HTR-8/SVneo (cell line): Measurements from ENCODE around the gene FAIM2.
A peak's percentile ranks its signal among the peaks of the same experiment; 100 is the strongest.

Experiments used
- DNase-seq: peaks from one replicate; pipeline ENCODE4 v3.0.0; 2011; ENCODE audit warnings: low spot score, mixed read lengths; ENCODE audit not compliant: insufficient read length
- FAIRE-seq: peaks from 2 replicates; lab custom pipeline; 2011; peaks lifted over from hg19 to GRCh38; lab: Jason Lieb, UNC

Gene FAIM2

GRCh38 chr12:49832836-49833421, 70.8 kb downstream of the FAIM2 start:
- DNase-seq (no peak), FAIRE-seq (no peak)

GRCh38 chr12:49831717-49832116, 72.0 kb downstream of the FAIM2 start:
- no peak for FAIRE-seq
- DNase-seq = no peak

- peak; percentile 93 for FAIRE-seq
Observed at GRCh38 chr12:49828133-49829091, 75.3 kb downstream of the FAIM2 start, which contains the start of gene NCKAP5L. Gene NCKAP5L, minus strand, starts transcription at chr12:49828413. Its CDS starts 24,369 bp downstream, at chr12:49804044.

GRCh38 chr12:49827401-49828099, 76.2 kb downstream of the FAIM2 start:
- FAIRE-seq (peak; percentile 75), DNase-seq (peak; percentile 86)

More at GRCh38 chr12:49828133-49829091, 75.3 kb downstream of the FAIM2 start, which contains the start of gene NCKAP5L:
- peak; percentile 96 for DNase-seq

GRCh38 chr12:49827051-49827400, 76.7 kb downstream of the FAIM2 start:
- DNase-seq (no peak), FAIRE-seq (no peak)

GRCh38 chr12:49825971-49826421, 77.7 kb downstream of the FAIM2 start:
- DNase-seq (no peak), FAIRE-seq (no peak)

GRCh38 chr12:49825360-49825970, 78.2 kb downstream of the FAIM2 start:
- FAIRE-seq = no peak
- no peak for DNase-seq

- no peak for FAIRE-seq
- no peak for DNase-seq
Observed at GRCh38 chr12:49824895-49825294, 78.8 kb downstream of the FAIM2 start.

- FAIRE-seq (no peak), DNase-seq (no peak)
Observed at GRCh38 chr12:49824416-49824815, 79.3 kb downstream of the FAIM2 start.

GRCh38 chr12:49823951-49824350, 79.7 kb downstream of the FAIM2 start:
- FAIRE-seq = no peak
- no peak for DNase-seq

GRCh38 chr12:49823350-49823749, 80.3 kb downstream of the FAIM2 start:
- DNase-seq (no peak), FAIRE-seq (no peak)

GRCh38 chr12:49821373-49822287, 82.1 kb downstream of the FAIM2 start:
- FAIRE-seq = no peak
- no peak for DNase-seq

- DNase-seq (no peak), FAIRE-seq (no peak)
Observed at GRCh38 chr12:49819786-49820185, 83.9 kb downstream of the FAIM2 start.

- no peak for FAIRE-seq
- DNase-seq = no peak
Observed at GRCh38 chr12:49818241-49818895, 85.3 kb downstream of the FAIM2 start.
